A673 (cell line): Measurements from ENCODE around the gene PCED1B. TPM values are rescaled to one million over a fixed set of nuclear protein-coding genes. Genes with fewer than 3 reads are reported as not detected.

ENCODE experiments used
- BruUV-seq: library from RNA; stranded (reverse); fragments of 400-500 nt; replicated peaks from 2 replicates; lab custom pipeline; 2021; lab: Mats Ljungman, UMichigan
- CTCF ChIA-PET: fragments of 300-600 bp; sonication (Branson Sonifier 250); formaldehyde crosslinking; loops from one replicate; lab custom pipeline; 2022; ENCODE audit warnings: antibody characterized with exemption; lab: Charles Lee
- POLR2A ChIA-PET: fragments of 300-600 bp; sonication (Branson Sonifier 250); formaldehyde crosslinking; loops from one replicate; lab custom pipeline; 2022; ENCODE audit warnings: antibody characterized with exemption; ENCODE audit not compliant: low non-redundant PET; lab: Charles Lee
- DNase-seq: peaks from one replicate; pipeline ENCODE4 v3.0.0-alpha.2; 2015; ENCODE audit warnings: low spot score
- H3K27ac ChIP-seq: fragments of 200-600 bp; sonication (generic); 2 replicates; pipeline ENCODE4 v1.5.1; 2016; ENCODE audit warnings: mixed run types, low read depth, mild to moderate bottlenecking, mixed read lengths, antibody characterized with exemption, low read length; ENCODE audit not compliant: poor library complexity, severe bottlenecking
- H3K27me3 ChIP-seq: fragments of 200-600 bp; sonication (generic); replicated peaks from 2 replicates; pipeline ENCODE4 v1.6.1; 2017; ENCODE audit warnings: mixed run types, low read depth, mild to moderate bottlenecking, mixed read lengths, antibody characterized with exemption, low read length; ENCODE audit not compliant: insufficient read depth, poor library complexity
- H3K36me3 ChIP-seq: fragments of 200-600 bp; sonication (generic); 2 replicates; pipeline ENCODE4 v1.6.1; 2016; ENCODE audit warnings: mixed run types, mild to moderate bottlenecking, mixed read lengths, antibody characterized with exemption, low read length; ENCODE audit not compliant: insufficient read depth, poor library complexity, severe bottlenecking
- H3K4me1 ChIP-seq: fragments of 200-600 bp; sonication (generic); 2 replicates; pipeline ENCODE4 v1.6.1; 2017; ENCODE audit warnings: mixed run types, mild to moderate bottlenecking, mixed read lengths, antibody characterized with exemption, low read length; ENCODE audit not compliant: insufficient read depth, poor library complexity, severe bottlenecking
- H3K4me3 ChIP-seq: fragments of 200-600 bp; sonication (generic); 2 replicates; pipeline ENCODE4 v1.5.1; 2016; ENCODE audit warnings: low read depth, mixed run types, mild to moderate bottlenecking, mixed read lengths, low read length; ENCODE audit not compliant: poor library complexity, severe bottlenecking
- H3K9me3 ChIP-seq: fragments of 200-600 bp; sonication (generic); 2 replicates; pipeline ENCODE4 v1.6.1; 2016; ENCODE audit warnings: mixed run types, low read depth, mild to moderate bottlenecking, mixed read lengths, antibody characterized with exemption, low read length; ENCODE audit not compliant: poor library complexity, severe bottlenecking
- CTCF ChIP-seq: fragments of 300-800, 200-600 bp; sonication (generic); conservative IDR thresholded peaks from 2 replicates; pipeline ENCODE4 v1.5.1; 2017; ENCODE audit warnings: low read depth, mild to moderate bottlenecking, antibody characterized with exemption, low read length, moderate library complexity, mixed read lengths
- EZH2 ChIP-seq: fragments of 200-600 bp; sonication (generic); IDR thresholded peaks from 2 replicates; pipeline ENCODE4 v1.6.1; 2017; ENCODE audit warnings: borderline replicate concordance, low read depth, mild to moderate bottlenecking, mixed read lengths, antibody characterized with exemption, low read length; ENCODE audit not compliant: poor library complexity, severe bottlenecking
- intact Hi-C: fragments of 100-400 bp; cut with micrococcal nuclease; formaldehyde crosslinking; loops from one replicate; pipeline ENCODE4 v1.10.0; 2022; ENCODE audit not compliant: unreplicated experiment
- total RNA-seq: library from RNA; stranded (reverse); gene quantifications from 2 replicates; pipeline ENCODE4 v1.2.3, GENCODE V29; 2021

PCED1B gene
- total RNA-seq, 1 experiment from 2014 or later = 3.1 TPM

DNA sequence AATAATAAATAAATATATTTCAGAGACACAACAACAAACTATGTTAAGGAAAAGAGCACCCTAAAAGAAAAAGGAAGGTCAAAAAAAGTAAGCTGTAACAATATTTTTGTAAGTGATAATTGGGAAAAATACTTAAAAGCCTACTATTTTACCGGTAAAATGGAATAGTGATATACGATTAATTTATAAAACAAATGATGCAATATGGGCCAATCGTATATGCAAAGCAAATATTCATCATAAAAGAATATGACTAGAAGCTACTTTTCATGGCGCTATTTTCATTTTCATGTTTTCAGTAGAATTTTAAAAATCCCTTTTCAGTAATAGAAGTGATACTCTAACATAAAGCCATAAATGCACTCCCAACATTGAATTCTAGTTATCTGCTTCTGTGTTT is 131.4 kb downstream of the PCED1B start:
- H3K4me1 ChIP-seq = no peaks in the 10 kb centered on the region
- CTCF ChIA-PET = no interaction called here
- TF ChIP-seq EZH2 (no peak), CTCF (no peak)
- POLR2A ChIA-PET = no interaction called here
- BruUV-seq = no TSS peak
- no peaks in the 10 kb centered on the region for H3K27me3 ChIP-seq
- H3K36me3 ChIP-seq = no peaks in the 10 kb centered on the region
- H3K4me3 ChIP-seq = no peak overlapping the region
- H3K27ac ChIP-seq = no peak overlapping the region
- no peaks in the 10 kb centered on the region for H3K9me3 ChIP-seq
- intact Hi-C loops = no loop called here
- no peak for DNase-seq

GRCh38 chr12:47212701-47213039 is 133.2 kb downstream of the PCED1B start:
- H3K4me1 ChIP-seq = no peaks in the 10 kb centered on the region
- H3K27ac ChIP-seq = no peak overlapping the region
- H3K9me3 ChIP-seq = no peaks in the 10 kb centered on the region
- H3K4me3 ChIP-seq = no peak overlapping the region
- ChIA-PET CTCF (no interaction called here), POLR2A (no interaction called here)
- no peaks in the 10 kb centered on the region for H3K36me3 ChIP-seq
- intact Hi-C loops = no loop called here
- no peaks in the 10 kb centered on the region for H3K27me3 ChIP-seq
- no peak for TF ChIP-seq CTCF
- TF ChIP-seq EZH2 = no peak
- no peak for DNase-seq
- BruUV-seq = no TSS peak

DNA sequence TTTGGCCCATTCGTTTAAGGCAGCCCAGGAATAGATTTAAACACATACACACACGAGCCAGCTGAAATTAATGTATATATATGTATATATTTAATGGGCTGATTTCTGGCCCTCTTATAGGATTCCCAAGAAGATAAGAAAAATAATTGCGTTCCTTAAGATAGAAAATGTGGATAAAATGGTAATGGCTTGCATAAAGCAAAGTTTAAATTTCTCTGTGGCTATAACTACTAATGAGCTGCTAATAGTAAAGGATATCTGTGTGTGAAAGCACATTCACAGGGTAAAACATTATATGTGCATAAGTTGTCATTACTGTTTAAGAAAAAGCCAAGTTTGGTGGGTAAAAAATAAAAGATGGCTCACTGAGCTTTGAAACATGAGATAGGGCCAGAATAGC is 134.0 kb downstream of the PCED1B start:
- no peak for DNase-seq
- no TSS peak for BruUV-seq
- H3K4me3 ChIP-seq = no peak overlapping the region
- TF ChIP-seq CTCF = no peak
- TF ChIP-seq EZH2 = no peak
- POLR2A ChIA-PET = no interaction called here
- H3K27ac ChIP-seq = no peak overlapping the region
- no peaks in the 10 kb centered on the region for H3K9me3 ChIP-seq
- CTCF ChIA-PET = interaction anchor here (0.6 kb wide), 1 partner anchor 419 kb away, joined by 6 read pairs; no protein-coding TSS in a partner anchor
- no peaks in the 10 kb centered on the region for H3K36me3 ChIP-seq
- H3K27me3 ChIP-seq = no peaks in the 10 kb centered on the region
- intact Hi-C loops = no loop called here
- no peaks in the 10 kb centered on the region for H3K4me1 ChIP-seq
